D721Med (cell line): Measurements from ENCODE around the gene ASB1.

Experiments
- DNase-seq: peaks from one replicate; pipeline ENCODE4 v3.0.0; 2011; ENCODE audit warnings: low spot score; ENCODE audit not compliant: insufficient read length
- FAIRE-seq: peaks from 2 replicates; lab custom pipeline; 2011; peaks lifted over from hg19 to GRCh38; lab: Jason Lieb, UNC
- TF ChIP-seq, protein P1 (sequence below): IDR thresholded peaks from 2 replicates; pipeline ENCODE4 v1.5.1; 2012; ENCODE audit warnings: mild to moderate bottlenecking, control low read depth; ENCODE audit not compliant: insufficient read depth; ENCODE audit errors: missing control alignments

ASB1 gene

DNA sequence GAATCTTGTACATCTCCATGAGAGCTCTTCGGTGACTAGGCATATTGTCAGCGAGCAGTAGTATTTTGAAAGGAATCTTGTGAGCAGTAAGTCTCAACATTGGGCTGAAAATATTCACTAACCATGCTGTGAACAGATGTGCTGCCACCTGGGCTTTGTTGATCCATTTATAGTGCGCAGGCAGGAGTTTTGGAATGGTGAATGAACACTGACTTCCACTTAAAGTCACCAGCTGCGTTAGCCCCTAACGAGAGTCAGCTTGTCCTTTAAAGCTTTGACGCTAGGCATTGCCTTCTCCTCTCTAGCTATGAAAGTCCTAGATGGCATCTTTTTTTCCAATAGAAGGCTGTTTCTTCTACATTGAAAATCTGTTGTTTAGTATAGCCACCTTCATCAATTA lies 4.1 kb downstream of the ASB1 start:
- FAIRE-seq (no peak), DNase-seq (no peak)
- TF ChIP-seq, protein P1, sequence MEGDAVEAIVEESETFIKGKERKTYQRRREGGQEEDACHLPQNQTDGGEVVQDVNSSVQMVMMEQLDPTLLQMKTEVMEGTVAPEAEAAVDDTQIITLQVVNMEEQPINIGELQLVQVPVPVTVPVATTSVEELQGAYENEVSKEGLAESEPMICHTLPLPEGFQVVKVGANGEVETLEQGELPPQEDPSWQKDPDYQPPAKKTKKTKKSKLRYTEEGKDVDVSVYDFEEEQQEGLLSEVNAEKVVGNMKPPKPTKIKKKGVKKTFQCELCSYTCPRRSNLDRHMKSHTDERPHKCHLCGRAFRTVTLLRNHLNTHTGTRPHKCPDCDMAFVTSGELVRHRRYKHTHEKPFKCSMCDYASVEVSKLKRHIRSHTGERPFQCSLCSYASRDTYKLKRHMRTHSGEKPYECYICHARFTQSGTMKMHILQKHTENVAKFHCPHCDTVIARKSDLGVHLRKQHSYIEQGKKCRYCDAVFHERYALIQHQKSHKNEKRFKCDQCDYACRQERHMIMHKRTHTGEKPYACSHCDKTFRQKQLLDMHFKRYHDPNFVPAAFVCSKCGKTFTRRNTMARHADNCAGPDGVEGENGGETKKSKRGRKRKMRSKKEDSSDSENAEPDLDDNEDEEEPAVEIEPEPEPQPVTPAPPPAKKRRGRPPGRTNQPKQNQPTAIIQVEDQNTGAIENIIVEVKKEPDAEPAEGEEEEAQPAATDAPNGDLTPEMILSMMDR: no peak

DNA sequence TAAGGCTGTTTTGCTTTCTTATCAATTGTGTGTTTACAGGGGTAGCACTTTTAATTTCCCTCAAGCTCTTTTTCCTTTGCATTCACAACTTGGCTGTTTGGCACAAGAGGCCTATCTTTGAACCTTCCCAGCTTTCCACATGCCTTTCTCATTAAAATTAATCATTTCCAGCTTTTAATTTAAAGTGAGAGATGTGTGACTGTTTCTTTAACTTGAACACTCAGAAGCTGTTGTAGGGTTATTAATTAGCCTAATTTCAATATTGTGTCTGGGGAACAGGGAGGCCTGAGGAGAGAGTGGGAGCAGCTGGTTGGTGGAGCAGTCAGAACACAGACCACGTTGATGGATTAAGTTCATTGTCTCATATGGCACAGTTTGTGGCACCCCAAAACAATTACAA lies 4.7 kb downstream of the ASB1 start:
- FAIRE-seq (no peak), DNase-seq (no peak)
- TF ChIP-seq, protein P1: no peak

DNA sequence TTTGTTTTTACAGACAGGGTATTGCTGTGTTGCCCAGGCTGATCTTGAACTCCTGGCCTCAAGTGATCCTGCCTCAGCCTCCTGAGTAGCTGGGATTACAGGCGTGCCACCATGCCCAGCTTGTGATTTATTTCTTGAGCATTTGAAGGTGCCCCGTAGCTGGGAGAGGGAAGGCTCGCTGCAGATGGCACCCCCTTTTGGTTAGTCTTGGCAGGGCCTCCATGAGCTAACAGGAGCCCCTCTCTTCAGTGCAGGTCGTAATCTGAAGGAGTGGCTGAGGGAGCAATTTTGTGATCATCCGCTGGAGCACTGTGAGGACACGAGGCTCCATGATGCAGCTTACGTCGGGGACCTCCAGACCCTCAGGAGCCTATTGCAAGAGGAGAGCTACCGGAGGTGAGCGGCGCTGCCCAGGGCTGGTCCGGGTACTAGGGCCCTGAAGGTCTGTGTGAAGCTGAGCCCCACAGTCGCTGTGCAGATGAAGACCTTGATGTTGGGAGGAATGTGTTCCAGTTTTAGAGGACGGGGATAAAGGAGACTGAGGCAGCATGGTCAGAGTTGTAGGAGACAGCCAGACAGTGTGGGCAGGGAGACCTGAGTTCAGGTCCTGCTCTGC lies 6.7 kb downstream of the ASB1 start:
- FAIRE-seq (no peak), DNase-seq (no peak)
- TF ChIP-seq, protein P1: no peak

DNA sequence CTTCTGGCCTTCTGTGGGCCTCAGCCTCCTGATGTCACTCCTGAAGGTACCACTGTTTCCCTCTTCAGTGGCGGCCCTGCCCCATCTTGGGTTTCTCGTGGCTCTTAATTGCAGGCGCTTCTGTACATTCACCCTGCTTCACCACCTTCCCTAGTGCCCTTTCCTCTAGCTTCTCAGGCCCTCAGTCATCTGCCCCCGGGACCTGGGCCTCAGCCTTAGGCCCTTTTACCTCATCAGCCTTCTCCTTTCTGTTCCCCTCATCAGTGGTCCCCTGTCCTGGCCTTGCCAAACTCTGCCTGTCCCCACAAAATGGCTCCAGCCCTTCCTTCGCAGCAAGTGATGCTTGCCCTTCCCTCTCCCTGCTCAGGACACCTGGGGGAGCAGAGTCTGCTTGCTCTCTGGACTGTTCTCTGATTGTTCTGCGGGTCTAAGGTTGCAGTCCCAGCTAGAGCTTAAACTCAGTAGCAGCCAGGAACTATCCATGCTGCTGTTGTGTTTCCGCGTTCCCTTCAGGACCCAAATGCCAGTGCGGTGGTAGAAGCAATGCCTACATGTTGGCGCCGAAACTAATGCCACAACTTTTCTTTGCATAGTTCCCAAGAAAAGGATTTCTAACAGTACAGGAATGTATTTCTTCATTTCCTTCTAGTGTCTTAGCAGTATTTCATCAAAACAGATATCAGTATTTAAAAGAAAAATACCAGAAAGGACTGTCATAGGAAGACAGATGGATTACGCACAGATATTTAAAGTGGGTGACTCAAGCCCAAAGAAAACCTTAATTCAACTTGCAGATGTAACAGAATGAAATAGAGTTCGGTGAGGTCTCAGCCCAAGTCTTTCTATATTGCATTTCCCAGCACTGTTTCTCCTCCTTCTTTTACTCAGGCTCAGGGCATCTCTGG lies 7.5 kb downstream of the ASB1 start:
- FAIRE-seq (no peak), DNase-seq (no peak)
- TF ChIP-seq, protein P1: no peak

DNA sequence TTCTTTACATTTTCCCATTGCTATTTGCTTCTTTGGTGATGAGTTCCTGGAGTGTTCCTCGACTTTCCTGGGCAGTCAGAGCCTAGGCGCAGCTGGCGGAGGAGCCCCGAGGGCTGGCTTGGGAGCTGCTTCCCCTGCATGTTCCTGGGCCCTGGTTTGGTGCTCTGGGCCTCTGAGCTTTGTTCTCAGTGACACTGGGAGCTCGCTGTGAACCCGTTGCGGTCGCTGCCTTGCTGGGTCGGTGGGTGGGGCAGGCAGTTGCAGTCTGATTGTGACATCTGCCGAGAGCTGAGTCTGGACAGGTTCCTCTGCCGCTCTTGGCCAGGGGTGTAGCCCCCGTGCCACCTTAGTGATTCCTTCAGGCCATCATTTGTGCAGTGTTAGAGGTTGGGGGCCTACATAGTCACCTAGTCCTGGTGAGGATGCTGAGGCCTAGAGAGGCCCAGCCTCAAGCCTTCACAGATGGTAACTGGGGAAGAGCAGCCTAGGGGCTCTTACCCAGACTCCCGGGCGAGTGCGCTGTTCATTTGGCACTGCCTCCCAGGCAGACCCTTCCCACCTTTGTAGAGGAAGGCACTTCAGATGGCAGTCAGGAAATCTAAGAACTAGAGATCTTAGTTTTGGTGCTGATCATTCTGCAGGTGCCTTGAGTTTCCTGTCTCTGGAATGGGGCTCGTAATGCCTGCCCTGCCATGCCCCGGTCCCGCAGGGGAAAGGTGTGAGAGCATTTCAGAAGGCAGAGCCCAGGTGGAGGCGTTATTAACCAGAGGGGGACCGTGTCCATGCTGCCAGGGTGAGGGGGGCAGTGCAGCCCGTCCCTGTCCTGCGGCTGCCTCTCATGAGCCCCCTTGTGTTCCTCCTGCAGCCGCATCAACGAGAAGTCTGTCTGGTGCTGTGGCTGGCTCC lies 8.4 kb downstream of the ASB1 start:
- DNase-seq (no peak), FAIRE-seq (no peak)
- TF ChIP-seq, protein P1: no peak

DNA sequence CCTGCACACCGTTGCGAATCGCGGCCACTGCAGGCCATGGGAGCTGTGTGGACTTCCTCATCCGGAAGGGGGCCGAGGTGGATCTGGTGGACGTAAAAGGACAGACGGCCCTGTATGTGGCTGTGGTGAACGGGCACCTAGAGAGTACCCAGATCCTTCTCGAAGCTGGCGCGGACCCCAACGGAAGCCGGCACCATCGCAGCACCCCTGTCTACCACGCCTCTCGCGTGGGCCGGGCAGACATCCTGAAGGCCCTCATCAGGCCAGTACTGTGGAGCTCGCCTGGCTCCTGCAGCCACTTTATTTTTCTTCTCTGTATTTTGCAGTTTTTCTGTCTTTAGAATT lies 9.0 kb downstream of the ASB1 start:
- DNase-seq: no peak
- TF ChIP-seq, protein P1: no peak
- no peak for FAIRE-seq
